GM13977 (cell line): ENCODE data around the gene DEAF1.

Experiments used
- DNase-seq: peaks from one replicate; pipeline ENCODE4 v3.0.0; 2012; ENCODE audit warnings: low spot score
- in situ Hi-C: fragments of 300-500 bp; cut with MboI; formaldehyde crosslinking; loops from one replicate; pipeline ENCODE4 v1.12.0; 2022; ENCODE audit warnings: low sequenced_read_pairs, low pct_unique_long_range_greater_than_20kb, mixed read lengths, inconsistent platforms; ENCODE audit not compliant: unreplicated experiment
- TF ChIP-seq, protein P1 (sequence below): IDR thresholded peaks from 2 replicates; pipeline ENCODE4 v1.5.1; 2012; ENCODE audit warnings: mild to moderate bottlenecking, control low read depth; ENCODE audit not compliant: insufficient read depth; ENCODE audit errors: extremely low read depth, missing control alignments

The DEAF1 gene

DNA sequence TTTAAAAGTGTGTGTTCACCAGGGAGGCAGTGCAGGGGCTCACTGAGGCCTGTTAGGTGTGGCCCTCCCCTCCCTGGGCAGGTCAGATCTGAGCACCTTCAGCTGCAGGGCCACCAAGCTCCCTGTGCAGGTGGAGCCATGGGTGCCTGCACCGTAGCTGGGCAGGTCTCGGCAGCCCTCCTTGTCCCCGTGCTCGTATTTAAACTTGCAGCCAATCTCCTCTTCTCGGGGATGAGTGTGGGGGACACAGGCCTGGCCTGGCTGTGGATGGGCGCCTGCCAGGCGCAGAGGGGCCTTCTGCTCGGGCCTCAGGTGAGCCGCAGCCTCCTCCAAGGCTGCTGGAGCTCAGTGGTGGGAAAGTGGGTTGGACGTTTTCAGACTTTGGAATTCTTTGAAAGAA, 99.6 kb downstream of the DEAF1 start:
- TF ChIP-seq, protein P1, sequence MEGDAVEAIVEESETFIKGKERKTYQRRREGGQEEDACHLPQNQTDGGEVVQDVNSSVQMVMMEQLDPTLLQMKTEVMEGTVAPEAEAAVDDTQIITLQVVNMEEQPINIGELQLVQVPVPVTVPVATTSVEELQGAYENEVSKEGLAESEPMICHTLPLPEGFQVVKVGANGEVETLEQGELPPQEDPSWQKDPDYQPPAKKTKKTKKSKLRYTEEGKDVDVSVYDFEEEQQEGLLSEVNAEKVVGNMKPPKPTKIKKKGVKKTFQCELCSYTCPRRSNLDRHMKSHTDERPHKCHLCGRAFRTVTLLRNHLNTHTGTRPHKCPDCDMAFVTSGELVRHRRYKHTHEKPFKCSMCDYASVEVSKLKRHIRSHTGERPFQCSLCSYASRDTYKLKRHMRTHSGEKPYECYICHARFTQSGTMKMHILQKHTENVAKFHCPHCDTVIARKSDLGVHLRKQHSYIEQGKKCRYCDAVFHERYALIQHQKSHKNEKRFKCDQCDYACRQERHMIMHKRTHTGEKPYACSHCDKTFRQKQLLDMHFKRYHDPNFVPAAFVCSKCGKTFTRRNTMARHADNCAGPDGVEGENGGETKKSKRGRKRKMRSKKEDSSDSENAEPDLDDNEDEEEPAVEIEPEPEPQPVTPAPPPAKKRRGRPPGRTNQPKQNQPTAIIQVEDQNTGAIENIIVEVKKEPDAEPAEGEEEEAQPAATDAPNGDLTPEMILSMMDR = no peak
- no peak for DNase-seq
- in situ Hi-C loops = no loop called here
